ACC112 (cell line): Measurements from ENCODE around the gene UBE3B.

Experiments
- H2AFZ ChIP-seq: fragments of 200-600 bp; sonication (generic); one replicate; pipeline ENCODE4 v1.6.0; 2017; ENCODE audit warnings: antibody characterized with exemption, low read length; ENCODE audit not compliant: unreplicated experiment
- H3K27ac ChIP-seq: fragments of 200-600 bp; sonication (generic); 2 replicates; pipeline ENCODE4 v1.5.1; 2014; ENCODE audit warnings: low read depth, mild to moderate bottlenecking, antibody characterized with exemption, low read length, moderate library complexity
- H3K27me3 ChIP-seq: fragments of 200-600 bp; sonication (generic); 2 replicates; pipeline ENCODE4 v1.6.1; 2014; ENCODE audit warnings: mild to moderate bottlenecking, antibody characterized with exemption, low read length, moderate library complexity, mixed read lengths; ENCODE audit not compliant: insufficient read depth
- H3K36me3 ChIP-seq: fragments of 200-600 bp; sonication (generic); 2 replicates; pipeline ENCODE4 v1.6.1; 2016; ENCODE audit warnings: mild to moderate bottlenecking, antibody characterized with exemption, low read length, moderate library complexity, mixed read lengths; ENCODE audit not compliant: insufficient read depth
- H3K4me1 ChIP-seq: fragments of 200-600 bp; sonication (generic); one replicate; pipeline ENCODE4 v1.6.1; 2016; ENCODE audit warnings: low read length, mixed read lengths; ENCODE audit not compliant: insufficient read depth, unreplicated experiment, control insufficient read depth
- H3K4me3 ChIP-seq: fragments of 200-600 bp; sonication (generic); 2 replicates; pipeline ENCODE4 v1.5.1; 2014; ENCODE audit warnings: mild to moderate bottlenecking, low read depth, low read length
- H3K79me2 ChIP-seq: fragments of 200-600 bp; sonication (generic); one replicate; pipeline ENCODE4 v1.6.0; 2016; ENCODE audit warnings: low read length; ENCODE audit not compliant: control insufficient read depth, unreplicated experiment, insufficient read depth

Gene UBE3B

GRCh38 chr12:109559601-109560000, 82.2 kb downstream of the UBE3B start:
- Histone ChIP-seq H3K27ac (no peak overlapping the region), H3K27me3 (no peaks in the 10 kb centered on the region), H3K79me2 (no peaks in the 10 kb centered on the region), H3K4me3 (no peak overlapping the region), H3K36me3 (peaks cover 14% of the 10 kb centered on the region), H2AFZ (no peak overlapping the region), H3K4me1 (no peaks in the 10 kb centered on the region)

- Histone ChIP-seq H3K4me1 (no peaks in the 10 kb centered on the region), H3K27me3 (no peaks in the 10 kb centered on the region), H3K27ac (no peak overlapping the region), H3K79me2 (no peaks in the 10 kb centered on the region), H3K36me3 (peaks cover 14% of the 10 kb centered on the region), H2AFZ (no peak overlapping the region), H3K4me3 (no peak overlapping the region)
Observed at GRCh38 chr12:109560867-109561710, 83.7 kb downstream of the UBE3B start.

GRCh38 chr12:109561711-109562030, 84.2 kb downstream of the UBE3B start:
- H3K4me3 ChIP-seq: no peak overlapping the region
- H3K27me3 ChIP-seq: no peaks in the 10 kb centered on the region
- no peak overlapping the region for H3K27ac ChIP-seq
- no peak overlapping the region for H2AFZ ChIP-seq
- H3K36me3 ChIP-seq: peaks cover 14% of the 10 kb centered on the region
- no peaks in the 10 kb centered on the region for H3K79me2 ChIP-seq
- no peaks in the 10 kb centered on the region for H3K4me1 ChIP-seq

GRCh38 chr12:109562871-109563270, 85.4 kb downstream of the UBE3B start:
- Histone ChIP-seq H3K4me3 (no peak overlapping the region), H3K27ac (no peak overlapping the region), H3K79me2 (no peaks in the 10 kb centered on the region), H3K27me3 (no peaks in the 10 kb centered on the region), H3K36me3 (peaks cover 14% of the 10 kb centered on the region), H2AFZ (no peak overlapping the region), H3K4me1 (no peaks in the 10 kb centered on the region)

- H3K79me2 ChIP-seq: no peaks in the 10 kb centered on the region
- H3K27ac ChIP-seq: no peak overlapping the region
- no peak overlapping the region for H2AFZ ChIP-seq
- peaks cover 14% of the 10 kb centered on the region for H3K36me3 ChIP-seq
- H3K27me3 ChIP-seq: no peaks in the 10 kb centered on the region
- no peaks in the 10 kb centered on the region for H3K4me1 ChIP-seq
- no peak overlapping the region for H3K4me3 ChIP-seq
Observed at GRCh38 chr12:109563291-109564284, 86.2 kb downstream of the UBE3B start.

- H3K4me3 ChIP-seq: no peak overlapping the region
- H3K79me2 ChIP-seq: no peaks in the 10 kb centered on the region
- H3K27me3 ChIP-seq: no peaks in the 10 kb centered on the region
- H3K4me1 ChIP-seq: no peaks in the 10 kb centered on the region
- H3K27ac ChIP-seq: no peak overlapping the region
- H2AFZ ChIP-seq: no peak overlapping the region
- peaks cover 14% of the 10 kb centered on the region for H3K36me3 ChIP-seq
Observed at GRCh38 chr12:109566424-109566823, 89.0 kb downstream of the UBE3B start.

- no peaks in the 10 kb centered on the region for H3K4me1 ChIP-seq
- no peaks in the 10 kb centered on the region for H3K27me3 ChIP-seq
- H3K36me3 ChIP-seq: peaks cover 6% of the 10 kb centered on the region; the same call in 1 of the 2 replicates
- no peaks in the 10 kb centered on the region for H3K79me2 ChIP-seq
- H3K4me3 ChIP-seq: no peak overlapping the region
- H2AFZ ChIP-seq: no peak overlapping the region
- H3K27ac ChIP-seq: no peak overlapping the region
Observed at GRCh38 chr12:109567296-109567695, 89.9 kb downstream of the UBE3B start.

- peaks cover 6% of the 10 kb centered on the region; the same call in 1 of the 2 replicates for H3K36me3 ChIP-seq
- no peaks in the 10 kb centered on the region for H3K27me3 ChIP-seq
- H3K79me2 ChIP-seq: no peaks in the 10 kb centered on the region
- no peak overlapping the region for H2AFZ ChIP-seq
- H3K4me3 ChIP-seq: no peak overlapping the region
- no peaks in the 10 kb centered on the region for H3K4me1 ChIP-seq
- no peak overlapping the region for H3K27ac ChIP-seq
Observed at GRCh38 chr12:109567967-109568366, 90.5 kb downstream of the UBE3B start.

GRCh38 chr12:109568486-109568885, 91.1 kb downstream of the UBE3B start:
- Histone ChIP-seq H3K4me3 (no peak overlapping the region), H3K27me3 (no peaks in the 10 kb centered on the region), H3K27ac (no peak overlapping the region), H3K36me3 (0 out of 2 replicates have a peak, but pooled peaks cover 3% of the 10 kb centered on the region), H2AFZ (no peak overlapping the region), H3K79me2 (no peaks in the 10 kb centered on the region), H3K4me1 (no peaks in the 10 kb centered on the region)

GRCh38 chr12:109571773-109572505, 94.5 kb downstream of the UBE3B start:
- H3K27ac ChIP-seq: no peak overlapping the region
- peaks cover 6% of the 10 kb centered on the region for H3K4me1 ChIP-seq
- H3K79me2 ChIP-seq: peaks cover 4% of the 10 kb centered on the region
- no peaks in the 10 kb centered on the region for H3K27me3 ChIP-seq
- peak overlapping the region; percentile 88; the same call in 1 of the 2 replicates for H3K4me3 ChIP-seq
- H2AFZ ChIP-seq: no peak overlapping the region
- H3K36me3 ChIP-seq: no peaks in the 10 kb centered on the region
